Type B pancreatic cell (in vitro differentiated cells): ENCODE measurements around the gene EGFL8. TPM values are rescaled to one million over a fixed set of nuclear protein-coding genes. Genes with fewer than 3 reads are reported as not detected.

Experiments
- DNase-seq: peaks from one replicate; pipeline ENCODE4 v3.0.0; 2021; ENCODE audit warnings: mixed read lengths; ENCODE audit not compliant: unreplicated experiment; ENCODE audit errors: extremely low spot score
- H3K27ac Mint-ChIP-seq: 2 replicates; pipeline ENCODE4 v1.8.0; 2021; ENCODE audit warnings: mild to moderate bottlenecking, mixed read lengths
- H3K27me3 Mint-ChIP-seq: 2 replicates; pipeline ENCODE4 v1.8.0; 2021; ENCODE audit warnings: mixed read lengths
- H3K36me3 Mint-ChIP-seq: 2 replicates; pipeline ENCODE4 v1.8.0; 2021; ENCODE audit warnings: mixed read lengths
- H3K4me1 Mint-ChIP-seq: one replicate; pipeline ENCODE4 v1.8.0; 2021; ENCODE audit warnings: mixed read lengths; ENCODE audit not compliant: unreplicated experiment
- H3K4me3 Mint-ChIP-seq: 2 replicates; pipeline ENCODE4 v1.8.0; 2021; ENCODE audit warnings: mild to moderate bottlenecking, mixed read lengths
- H3K9me3 Mint-ChIP-seq: 2 replicates; pipeline ENCODE4 v1.8.0; 2021; ENCODE audit warnings: mixed read lengths
- total RNA-seq: library from RNA; stranded (reverse); gene quantifications from 2 replicates; pipeline ENCODE4 v1.2.1, GENCODE V29; 2021; ENCODE audit warnings: low replicate concordance
- TF ChIP-seq, protein P1 (sequence below): fragments of 200-600 bp; sonication (generic); conservative IDR thresholded peaks from 2 replicates; pipeline ENCODE4 v1.5.0; 2021; ENCODE audit warnings: antibody characterized with exemption, mild to moderate bottlenecking

The EGFL8 gene
- total RNA-seq, 1 donor from 2014 or later: 35.8 TPM

DNA sequence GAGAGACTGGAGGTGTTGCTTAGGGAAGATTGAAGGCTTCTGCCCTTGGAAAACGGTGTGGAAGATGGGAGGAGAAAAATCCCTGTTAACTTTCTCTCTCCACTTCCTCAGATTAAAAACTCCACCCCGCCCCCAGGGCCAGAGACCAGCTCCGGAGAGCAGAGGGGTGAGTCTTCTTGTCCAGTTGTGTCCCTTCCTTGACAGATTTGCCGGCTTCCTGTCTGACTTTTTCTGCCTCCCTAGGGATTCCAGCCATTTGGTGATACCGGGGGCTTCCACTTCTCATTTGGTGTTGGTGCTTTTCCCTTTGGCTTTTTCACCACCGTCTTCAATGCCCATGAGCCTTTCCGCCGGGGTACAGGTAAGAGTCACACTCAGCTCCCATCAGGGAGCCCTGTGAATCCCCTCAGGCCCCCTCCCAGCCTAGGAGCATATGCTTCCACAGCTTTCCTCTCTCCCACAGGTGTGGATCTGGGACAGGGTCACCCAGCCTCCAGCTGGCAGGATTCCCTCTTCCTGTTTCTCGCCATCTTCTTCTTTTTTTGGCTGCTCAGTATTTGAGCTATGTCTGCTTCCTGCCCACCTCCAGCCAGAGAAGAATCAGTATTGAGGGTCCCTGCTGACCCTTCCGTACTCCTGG lies 15.5 kb downstream of the EGFL8 start:
- no peak for DNase-seq
- Mint-ChIP-seq H3K4me1 (peaks cover 28% of the 10 kb centered on the region), H3K4me3 (peak overlapping the region; percentile 98), H3K9me3 (no peaks in the 10 kb centered on the region), H3K27ac (no peak overlapping the region), H3K27me3 (no peaks in the 10 kb centered on the region), H3K36me3 (peaks cover 16% of the 10 kb centered on the region)
- TF ChIP-seq, protein P1, sequence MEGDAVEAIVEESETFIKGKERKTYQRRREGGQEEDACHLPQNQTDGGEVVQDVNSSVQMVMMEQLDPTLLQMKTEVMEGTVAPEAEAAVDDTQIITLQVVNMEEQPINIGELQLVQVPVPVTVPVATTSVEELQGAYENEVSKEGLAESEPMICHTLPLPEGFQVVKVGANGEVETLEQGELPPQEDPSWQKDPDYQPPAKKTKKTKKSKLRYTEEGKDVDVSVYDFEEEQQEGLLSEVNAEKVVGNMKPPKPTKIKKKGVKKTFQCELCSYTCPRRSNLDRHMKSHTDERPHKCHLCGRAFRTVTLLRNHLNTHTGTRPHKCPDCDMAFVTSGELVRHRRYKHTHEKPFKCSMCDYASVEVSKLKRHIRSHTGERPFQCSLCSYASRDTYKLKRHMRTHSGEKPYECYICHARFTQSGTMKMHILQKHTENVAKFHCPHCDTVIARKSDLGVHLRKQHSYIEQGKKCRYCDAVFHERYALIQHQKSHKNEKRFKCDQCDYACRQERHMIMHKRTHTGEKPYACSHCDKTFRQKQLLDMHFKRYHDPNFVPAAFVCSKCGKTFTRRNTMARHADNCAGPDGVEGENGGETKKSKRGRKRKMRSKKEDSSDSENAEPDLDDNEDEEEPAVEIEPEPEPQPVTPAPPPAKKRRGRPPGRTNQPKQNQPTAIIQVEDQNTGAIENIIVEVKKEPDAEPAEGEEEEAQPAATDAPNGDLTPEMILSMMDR: no peak

DNA sequence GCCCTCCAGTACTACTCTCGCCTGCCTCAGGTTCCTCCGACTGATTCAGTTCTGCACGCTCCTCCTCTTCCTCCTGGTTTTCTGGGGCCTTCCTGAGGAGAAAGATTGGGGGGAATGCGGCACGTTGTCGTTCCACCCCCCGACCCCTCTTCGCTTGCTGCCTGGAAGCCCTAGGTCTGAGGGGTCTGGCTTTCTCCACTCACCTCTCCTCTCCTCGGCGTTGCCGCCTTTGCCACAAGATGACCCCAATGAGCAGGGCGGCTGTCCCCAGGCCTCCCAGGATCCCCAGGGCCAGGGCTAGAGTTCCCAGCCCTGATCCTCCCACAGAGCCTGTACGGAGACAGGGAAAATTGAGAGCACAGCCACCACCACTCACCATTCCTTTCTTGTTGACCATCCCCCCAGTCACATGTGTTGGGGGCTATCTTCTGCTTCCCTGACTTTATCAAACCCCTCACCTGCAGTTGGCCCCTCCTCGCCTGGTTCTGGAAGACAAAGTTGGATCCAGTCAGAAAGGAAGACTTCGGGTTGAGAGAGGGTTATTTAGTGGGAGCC lies 16.8 kb downstream of the EGFL8 start:
- Mint-ChIP-seq H3K4me1 (peaks cover 36% of the 10 kb centered on the region), H3K9me3 (no peaks in the 10 kb centered on the region), H3K4me3 (peak overlapping the region; percentile 4), H3K27me3 (no peaks in the 10 kb centered on the region), H3K36me3 (peaks cover 21% of the 10 kb centered on the region), H3K27ac (no peak overlapping the region)
- DNase-seq: no peak
- TF ChIP-seq, protein P1: no peak

DNA sequence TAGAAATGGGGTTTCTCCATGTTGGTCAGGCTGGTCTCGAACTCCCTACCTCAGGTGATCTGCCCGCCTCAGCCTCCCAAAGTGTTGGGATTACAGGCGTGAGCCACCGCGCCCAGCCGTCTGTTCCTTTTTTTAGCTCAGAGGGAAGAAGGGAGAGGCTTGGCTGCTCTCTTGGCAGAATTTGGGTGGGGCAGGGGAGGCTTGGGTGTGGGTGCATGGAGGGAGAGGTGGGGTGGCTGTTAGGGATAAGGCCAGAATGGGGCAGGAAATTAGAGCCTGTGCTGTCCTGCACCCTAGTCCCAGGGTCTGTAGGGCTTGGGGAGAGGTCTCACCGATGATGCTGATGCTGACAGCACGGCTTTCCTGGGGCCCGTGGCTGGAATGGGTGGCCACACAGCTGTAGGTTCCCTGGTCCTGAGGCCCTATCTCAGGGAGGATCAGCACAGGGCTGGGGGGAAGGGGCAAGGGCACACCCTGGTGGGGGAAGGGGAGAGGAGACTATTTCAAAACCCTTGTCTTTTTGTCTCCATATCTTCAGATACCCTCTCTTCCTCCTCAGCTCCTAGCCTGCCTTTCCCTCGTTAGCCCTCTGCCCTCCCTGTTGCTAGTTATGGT lies 17.6 kb downstream of the EGFL8 start:
- TF ChIP-seq, protein P1: no peak
- peaks cover 35% of the 10 kb centered on the region for H3K4me1 Mint-ChIP-seq
- H3K9me3 Mint-ChIP-seq: no peaks in the 10 kb centered on the region
- no peak overlapping the region for H3K27ac Mint-ChIP-seq
- DNase-seq: no peak
- peaks cover 25% of the 10 kb centered on the region for H3K36me3 Mint-ChIP-seq
- no peak overlapping the region for H3K4me3 Mint-ChIP-seq
- H3K27me3 Mint-ChIP-seq: no peaks in the 10 kb centered on the region

DNA sequence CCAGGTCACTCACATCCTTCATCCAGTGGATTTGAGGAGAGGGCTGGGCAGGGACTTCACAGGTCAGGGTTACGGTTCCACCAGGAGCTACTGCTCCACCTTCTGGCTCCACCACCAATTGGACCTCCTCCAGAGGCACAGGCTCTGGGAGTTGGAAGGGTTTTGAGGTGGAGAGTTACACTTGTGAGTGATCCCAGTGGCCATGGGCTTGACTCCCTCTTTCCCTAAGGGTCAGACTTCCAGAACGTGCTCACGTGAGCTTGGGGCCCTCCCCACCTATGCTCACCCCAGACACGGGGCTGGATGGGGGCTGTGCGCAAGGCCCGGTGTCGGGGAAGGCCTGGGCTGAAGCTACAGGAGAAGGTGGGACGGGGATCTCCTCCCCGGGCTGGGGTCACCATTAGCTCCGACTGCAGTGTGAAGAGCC lies 18.2 kb downstream of the EGFL8 start:
- no peak overlapping the region for H3K4me3 Mint-ChIP-seq
- no peak overlapping the region for H3K27ac Mint-ChIP-seq

DNA sequence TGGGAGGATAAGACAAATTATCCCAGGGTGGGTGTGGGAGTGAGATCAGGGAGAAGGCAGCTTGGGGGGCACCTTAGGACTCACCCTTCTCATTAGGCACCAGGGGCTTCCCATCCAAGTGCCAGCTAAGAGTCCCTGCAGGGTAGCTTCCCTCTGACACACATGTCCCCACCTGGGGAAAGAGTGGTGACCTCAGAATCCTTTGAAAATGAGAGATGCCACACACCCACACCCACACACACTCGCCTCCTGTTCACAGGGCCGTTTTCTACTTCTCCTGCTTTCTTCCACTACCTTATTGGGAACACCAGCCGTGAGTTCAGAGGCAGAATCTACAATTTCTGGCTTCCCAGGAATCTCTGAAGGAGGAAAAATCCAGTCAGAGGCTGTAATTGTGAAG lies 18.6 kb downstream of the EGFL8 start:
- H3K27me3 Mint-ChIP-seq: no peaks in the 10 kb centered on the region
- TF ChIP-seq, protein P1: no peak
- H3K36me3 Mint-ChIP-seq: peaks cover 31% of the 10 kb centered on the region
- no peak overlapping the region for H3K4me3 Mint-ChIP-seq
- H3K9me3 Mint-ChIP-seq: no peaks in the 10 kb centered on the region
- DNase-seq: no peak
- H3K27ac Mint-ChIP-seq: no peak overlapping the region
- H3K4me1 Mint-ChIP-seq: peaks cover 39% of the 10 kb centered on the region

More for the DNA sequence above, 18.2 kb downstream of the EGFL8 start:
- H3K4me1 Mint-ChIP-seq: peaks cover 38% of the 10 kb centered on the region
- TF ChIP-seq, protein P1: no peak
- H3K9me3 Mint-ChIP-seq: no peaks in the 10 kb centered on the region
- no peaks in the 10 kb centered on the region for H3K27me3 Mint-ChIP-seq
- peaks cover 29% of the 10 kb centered on the region for H3K36me3 Mint-ChIP-seq
- no peak for DNase-seq
